ENCODE results near the gene HDAC8.

Gene HDAC8

DNA sequence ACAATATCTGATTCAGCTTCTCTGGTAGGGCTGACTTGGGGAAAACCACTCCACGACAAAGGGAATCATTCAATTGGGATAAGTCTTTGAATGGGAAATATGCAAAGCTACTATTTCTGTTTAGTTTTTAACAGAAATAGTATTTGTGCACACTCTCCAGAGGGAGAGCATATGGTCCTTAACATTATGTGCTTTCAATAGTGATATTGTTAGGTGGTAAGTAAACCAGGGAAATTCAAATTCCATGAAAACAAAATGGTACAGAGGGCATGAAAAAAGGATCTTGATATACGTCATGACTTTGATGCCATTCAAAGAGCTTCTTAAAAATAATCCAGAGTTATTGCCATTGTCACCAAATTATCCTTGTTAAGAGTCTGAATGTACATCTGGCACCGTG lies 219.9 kb downstream of the HDAC8 start:
- H3K4me3 ChIP-seq (ENCODE audit: low read depth, low read length): no peak overlapping the region
- TF ChIP-seq, protein P1, sequence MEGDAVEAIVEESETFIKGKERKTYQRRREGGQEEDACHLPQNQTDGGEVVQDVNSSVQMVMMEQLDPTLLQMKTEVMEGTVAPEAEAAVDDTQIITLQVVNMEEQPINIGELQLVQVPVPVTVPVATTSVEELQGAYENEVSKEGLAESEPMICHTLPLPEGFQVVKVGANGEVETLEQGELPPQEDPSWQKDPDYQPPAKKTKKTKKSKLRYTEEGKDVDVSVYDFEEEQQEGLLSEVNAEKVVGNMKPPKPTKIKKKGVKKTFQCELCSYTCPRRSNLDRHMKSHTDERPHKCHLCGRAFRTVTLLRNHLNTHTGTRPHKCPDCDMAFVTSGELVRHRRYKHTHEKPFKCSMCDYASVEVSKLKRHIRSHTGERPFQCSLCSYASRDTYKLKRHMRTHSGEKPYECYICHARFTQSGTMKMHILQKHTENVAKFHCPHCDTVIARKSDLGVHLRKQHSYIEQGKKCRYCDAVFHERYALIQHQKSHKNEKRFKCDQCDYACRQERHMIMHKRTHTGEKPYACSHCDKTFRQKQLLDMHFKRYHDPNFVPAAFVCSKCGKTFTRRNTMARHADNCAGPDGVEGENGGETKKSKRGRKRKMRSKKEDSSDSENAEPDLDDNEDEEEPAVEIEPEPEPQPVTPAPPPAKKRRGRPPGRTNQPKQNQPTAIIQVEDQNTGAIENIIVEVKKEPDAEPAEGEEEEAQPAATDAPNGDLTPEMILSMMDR (IDR thresholded peaks at IDR 0.05; ENCODE audit: low read depth, low read length): no peak
- peaks cover 10% of the 10 kb centered on the region for H3K27me3 ChIP-seq (ENCODE audit: insufficient read depth, low read depth, severe bottlenecking)
- no peak for DNase-seq
- H3K27ac ChIP-seq: no peak overlapping the region
- H3K9me3 ChIP-seq (ENCODE audit: severe bottlenecking): no peaks in the 10 kb centered on the region
- H3K36me3 ChIP-seq: no peaks in the 10 kb centered on the region

GRCh38 chrX:72351606-72352334 lies 220.9 kb downstream of the HDAC8 start:
- no peak for DNase-seq
- TF ChIP-seq, protein P1 (IDR thresholded peaks at IDR 0.05; ENCODE audit: low read depth, low read length): no peak
- no peaks in the 10 kb centered on the region for H3K36me3 ChIP-seq
- H3K9me3 ChIP-seq (ENCODE audit: severe bottlenecking): no peaks in the 10 kb centered on the region
- no peak overlapping the region for H3K4me3 ChIP-seq (ENCODE audit: low read depth, low read length)
- H3K27me3 ChIP-seq (ENCODE audit: insufficient read depth, low read depth, severe bottlenecking): peaks cover 12% of the 10 kb centered on the region
- H3K27ac ChIP-seq: no peak overlapping the region

DNA sequence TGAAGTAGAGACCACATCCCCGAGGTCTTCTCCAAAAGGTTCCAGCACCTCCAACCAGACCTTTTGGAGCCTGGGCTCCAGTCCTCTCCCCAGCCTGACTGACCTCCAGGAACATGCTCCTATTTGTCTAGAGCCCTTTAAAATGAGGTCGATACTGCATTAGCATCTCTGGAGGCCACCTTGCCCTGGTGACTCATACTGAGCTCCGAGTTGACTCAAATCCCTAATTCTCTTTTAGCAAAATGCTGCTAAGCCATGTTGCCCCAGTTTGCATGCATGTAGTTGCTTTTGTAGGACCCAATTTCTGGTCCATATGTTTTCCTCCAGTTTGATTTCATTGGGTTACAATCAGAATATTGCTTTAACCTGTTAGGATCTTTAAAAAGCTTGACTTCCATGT lies 223.5 kb downstream of the HDAC8 start:
- DNase-seq: no peak
- no peak overlapping the region for H3K27ac ChIP-seq
- no peaks in the 10 kb centered on the region for H3K9me3 ChIP-seq (ENCODE audit: severe bottlenecking)
- H3K27me3 ChIP-seq (ENCODE audit: insufficient read depth, low read depth, severe bottlenecking): peaks cover 8% of the 10 kb centered on the region
- TF ChIP-seq, protein P1 (IDR thresholded peaks at IDR 0.05; ENCODE audit: low read depth, low read length): no peak
- H3K36me3 ChIP-seq: no peaks in the 10 kb centered on the region
- no peak overlapping the region for H3K4me3 ChIP-seq (ENCODE audit: low read depth, low read length)

- Histone ChIP-seq H3K9me3 (ENCODE audit: severe bottlenecking) (no peaks in the 10 kb centered on the region), H3K4me3 (ENCODE audit: low read depth, low read length) (no peak overlapping the region), H3K27me3 (ENCODE audit: insufficient read depth, low read depth, severe bottlenecking) (peaks cover 7% of the 10 kb centered on the region), H3K27ac (no peak overlapping the region), H3K36me3 (no peaks in the 10 kb centered on the region)
- DNase-seq: no peak
- TF ChIP-seq, protein P1 (IDR thresholded peaks at IDR 0.05; ENCODE audit: low read depth, low read length): no peak
Observed at GRCh38 chrX:72348247-72348979, 224.2 kb downstream of the HDAC8 start.

DNA sequence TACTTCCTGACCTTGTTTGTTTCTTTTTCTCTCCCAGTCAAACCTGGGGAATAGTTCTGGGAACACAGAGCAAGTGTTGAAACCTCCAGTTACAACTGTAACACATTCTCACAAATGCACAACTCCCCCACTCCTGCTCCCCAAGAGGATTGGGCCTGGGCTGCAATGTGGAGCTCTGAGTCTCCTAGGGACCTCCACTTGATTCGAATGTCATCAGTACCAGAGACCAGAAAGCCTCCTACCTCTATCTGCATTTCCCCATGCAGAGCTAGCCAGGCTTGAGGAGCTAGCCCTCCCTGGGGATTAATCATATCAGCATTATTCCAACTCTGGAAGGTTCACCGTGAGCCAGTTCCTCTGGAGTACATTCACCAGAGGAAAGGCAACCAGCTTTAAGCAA lies 225.3 kb downstream of the HDAC8 start:
- Histone ChIP-seq H3K27ac (no peak overlapping the region), H3K27me3 (ENCODE audit: insufficient read depth, low read depth, severe bottlenecking) (peaks cover 11% of the 10 kb centered on the region), H3K4me3 (ENCODE audit: low read depth, low read length) (no peak overlapping the region), H3K9me3 (ENCODE audit: severe bottlenecking) (no peaks in the 10 kb centered on the region), H3K36me3 (no peaks in the 10 kb centered on the region)
- TF ChIP-seq, protein P1 (IDR thresholded peaks at IDR 0.05; ENCODE audit: low read depth, low read length): no peak
- no peak for DNase-seq

Measured in WERI-Rb-1 (cell line).